ENCODE results near the gene PARD3B.

Gene PARD3B

GRCh38 chr2:205409411-205409810 is 864.1 kb downstream of the PARD3B start:
- no peak for TF ChIP-seq CTCF (IDR thresholded peaks at IDR 0.05; ENCODE audit: insufficient read depth, low read depth, low read length, missing control alignments)

GRCh38 chr2:205411558-205411957 is 866.3 kb downstream of the PARD3B start:
- H3K4me3 ChIP-seq (ENCODE audit: low read depth, low read length), result no peak overlapping the region
- no peak for TF ChIP-seq CTCF (IDR thresholded peaks at IDR 0.05; ENCODE audit: insufficient read depth, low read depth, low read length, missing control alignments)
- no peak for DNase-seq (ENCODE audit: low read depth)

More at GRCh38 chr2:205409411-205409810, 864.1 kb downstream of the PARD3B start:
- H3K4me3 ChIP-seq (ENCODE audit: low read depth, low read length), result no peak overlapping the region
- no peak for DNase-seq (ENCODE audit: low read depth)

- DNase-seq (ENCODE audit: low read depth), result no peak
- TF ChIP-seq CTCF (IDR thresholded peaks at IDR 0.05; ENCODE audit: insufficient read depth, low read depth, low read length, missing control alignments), result no peak
- H3K4me3 ChIP-seq (ENCODE audit: low read depth, low read length), result no peak overlapping the region
These were observed 879.1 kb downstream of the PARD3B start for GRCh38 chr2:205424326-205424725.

GRCh38 chr2:205425102-205425501 is 879.8 kb downstream of the PARD3B start:
- TF ChIP-seq CTCF (IDR thresholded peaks at IDR 0.05; ENCODE audit: insufficient read depth, low read depth, low read length, missing control alignments), result no peak
- H3K4me3 ChIP-seq (ENCODE audit: low read depth, low read length), result no peak overlapping the region
- DNase-seq (ENCODE audit: low read depth), result no peak

- no peak for TF ChIP-seq CTCF (IDR thresholded peaks at IDR 0.05; ENCODE audit: insufficient read depth, low read depth, low read length, missing control alignments)
- DNase-seq (ENCODE audit: low read depth), result no peak
- no peak overlapping the region for H3K4me3 ChIP-seq (ENCODE audit: low read depth, low read length)
These were observed 881.8 kb downstream of the PARD3B start for GRCh38 chr2:205427112-205427511.

GRCh38 chr2:205428811-205429210 is 883.5 kb downstream of the PARD3B start:
- no peak for TF ChIP-seq CTCF (IDR thresholded peaks at IDR 0.05; ENCODE audit: insufficient read depth, low read depth, low read length, missing control alignments)
- no peak for DNase-seq (ENCODE audit: low read depth)
- H3K4me3 ChIP-seq (ENCODE audit: low read depth, low read length), result no peak overlapping the region

GRCh38 chr2:205435970-205436369 is 890.7 kb downstream of the PARD3B start:
- TF ChIP-seq CTCF (IDR thresholded peaks at IDR 0.05; ENCODE audit: insufficient read depth, low read depth, low read length, missing control alignments), result no peak
- no peak overlapping the region for H3K4me3 ChIP-seq (ENCODE audit: low read depth, low read length)
- no peak for DNase-seq (ENCODE audit: low read depth)

All from GM12865 (cell line).